Aorta (tissue), 5 donors: ENCODE measurements around the gene RGS17. TPM values are rescaled to one million over a fixed set of nuclear protein-coding genes. Genes with fewer than 3 reads are reported as not detected.

ENCODE experiments used
- ATAC-seq: fragments of 200-7000 bp; cut with Tn5 transposase; one replicate; pipeline ENCODE4 v1.9.1; 2022; ENCODE audit warnings: moderate library complexity; ENCODE audit not compliant: low FRiP score
- DNase-seq, 2 donors: peaks; one replicate each; pipeline ENCODE4 v3.0.0-alpha.2; 2020
- H3K27ac ChIP-seq, 2 donors: one replicate each; pipeline ENCODE4 v1.5.1; 2013; ENCODE audit warnings: low read length in 2 of 2, mild to moderate bottlenecking in 2 of 2, moderate library complexity in 2 of 2, control low read depth in 1 of 2, inconsistent platforms in 1 of 2, low read depth in 1 of 2
- H3K27me3 ChIP-seq, 2 donors: one replicate each; pipeline ENCODE4 v1.6.1; 2013; ENCODE audit warnings: control low read depth in 1 of 2, low read length in 1 of 2, mild to moderate bottlenecking in 1 of 2, moderate library complexity in 1 of 2; ENCODE audit not compliant: insufficient read depth in 2 of 2, control insufficient read depth in 1 of 2
- H3K36me3 ChIP-seq, 2 donors: one replicate each; pipeline ENCODE4 v1.6.1; 2013; ENCODE audit warnings: control low read depth in 1 of 2, low read length in 1 of 2, mild to moderate bottlenecking in 1 of 2; ENCODE audit not compliant: insufficient read depth in 2 of 2, control insufficient read depth in 1 of 2
- H3K4me1 ChIP-seq, 2 donors: one replicate each; pipeline ENCODE4 v1.6.1; 2013; ENCODE audit warnings: low read length in 2 of 2, control low read depth in 1 of 2, mild to moderate bottlenecking in 1 of 2, moderate library complexity in 1 of 2; ENCODE audit not compliant: insufficient read depth in 2 of 2, control insufficient read depth in 1 of 2
- H3K4me3 ChIP-seq, 2 donors: one replicate each; pipeline ENCODE4 v1.5.1; 2013; ENCODE audit warnings: low read length in 2 of 2, control low read depth in 1 of 2, mild to moderate bottlenecking in 1 of 2
- H3K9me3 ChIP-seq: one replicate; pipeline ENCODE4 v1.6.1; 2013; ENCODE audit warnings: mild to moderate bottlenecking, low read length; ENCODE audit not compliant: control insufficient read depth
- WGBS, 2 donors: extraction: QIAGEN DNeasy Blood & Tissue Kit; methylation state at CpG; one replicate each; pipeline ENCODE4 v1.1.7; 2013; 5-methylcytosine and 5-hydroxymethylcytosine counted together
- intact Hi-C, 2 donors: fragments of 100-400 bp; cut with DNase I; formaldehyde crosslinking; loops; one replicate each; pipeline versions ENCODE4 v1.14.2 to v1.15.0; 2022
- polyA plus RNA-seq, 2 donors: library from polyadenylated mRNA; stranded (reverse); fragments of 200-250 nt; gene quantifications; one replicate each; pipeline ENCODE4 v1.2.3, GENCODE V29; 2013
- total RNA-seq, 2 donors: library from RNA; stranded (reverse); fragmentation: NEBNext Ultra II Directional; extraction: Animal tissue kit (Norgen Biotek cat#: 25700); gene quantifications; one replicate each; pipeline ENCODE4 v1.2.1, GENCODE V29; 2021
- donor health status: healthy with polysubstance abuse.
- donor health status: Bipolar disorder and iron deficiency.
- donor health status: DM: no; HTN: no; CAD: no.
- donor health status: DM: no; HTN: no; CAD: no.
- donor health status: DM: yes; HTN: yes; CAD: no.

Gene RGS17
- total and polyA plus RNA-seq, 4 donors, result 2.2 to 3.2 (median 2.5) TPM

DNA sequence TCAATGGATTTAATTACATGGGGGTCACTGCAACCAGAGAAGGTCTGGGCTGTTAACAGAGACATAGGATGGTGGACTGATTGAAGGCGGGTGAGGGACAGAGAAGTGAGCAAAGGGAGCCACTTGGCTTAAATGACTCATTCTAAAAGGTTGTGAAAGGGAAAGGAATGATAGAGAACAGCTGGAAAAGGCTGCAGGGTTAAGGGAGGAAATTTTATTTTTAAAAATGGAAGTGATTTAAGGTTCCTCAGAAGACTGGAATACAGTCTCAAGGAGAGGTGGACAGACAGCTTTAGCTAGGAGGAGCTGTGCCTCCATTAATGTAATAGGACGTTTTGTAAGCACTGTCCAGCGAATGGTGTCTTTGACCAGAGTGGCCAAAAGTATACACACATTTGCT is 46.7 kb downstream of the RGS17 start:
- 65 to 71% methylated on average over 3 of the region's 3 CpGs for WGBS, 2 donors
- no peaks in the 10 kb centered on the region for H3K9me3 ChIP-seq
- H3K36me3 ChIP-seq, result no peaks in the 10 kb centered on the region
- intact Hi-C loops, result no loop called here
- ATAC-seq (no peak), DNase-seq (no peak)
- H3K27ac ChIP-seq, result peak overlapping the region in 1 of 2 donors; percentile 51
- H3K27me3 ChIP-seq, result no peaks in the 10 kb centered on the region
- peaks cover 7 to 10% of the 10 kb centered on the region in 2 donors for H3K4me1 ChIP-seq
- no peak overlapping the region for H3K4me3 ChIP-seq

DNA sequence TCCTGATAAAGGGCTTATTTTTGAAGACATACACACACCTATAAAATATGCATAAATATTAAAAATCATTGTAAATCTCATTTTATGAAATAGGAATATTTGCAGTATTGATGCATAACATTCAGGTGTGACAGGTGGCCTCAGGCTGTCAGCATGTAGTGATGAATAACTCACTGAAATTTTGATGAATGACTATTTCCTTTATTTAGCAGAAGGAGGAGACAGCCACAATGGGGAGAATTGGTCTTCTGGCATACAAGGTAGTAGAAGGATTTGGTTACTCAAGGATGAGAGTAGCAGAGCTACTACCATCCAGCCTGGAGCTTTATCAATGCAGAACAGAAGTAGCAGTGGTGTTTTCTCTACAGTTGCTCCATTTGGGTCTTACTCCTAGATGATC is 47.2 kb downstream of the RGS17 start:
- Histone ChIP-seq H3K9me3 (no peaks in the 10 kb centered on the region), H3K4me1 (peaks cover 7 to 10% of the 10 kb centered on the region in 2 donors), H3K27ac (peak overlapping the region in 1 of 2 donors; percentile 63), H3K4me3 (no peak overlapping the region), H3K27me3 (no peaks in the 10 kb centered on the region), H3K36me3 (no peaks in the 10 kb centered on the region)
- DNase-seq (no peak), ATAC-seq (no peak)
- intact Hi-C loops, result no loop called here

- Histone ChIP-seq H3K27ac (no peak overlapping the region), H3K4me1 (peaks cover 7 to 10% of the 10 kb centered on the region in 2 donors), H3K36me3 (no peaks in the 10 kb centered on the region), H3K4me3 (no peak overlapping the region), H3K9me3 (no peaks in the 10 kb centered on the region), H3K27me3 (no peaks in the 10 kb centered on the region)
- 41 to 44% methylated on average over 2 of the region's 2 CpGs for WGBS, 2 donors
- no peak for ATAC-seq
- no peak for DNase-seq
- intact Hi-C loops, result no loop called here
Measured at GRCh38 chr6:153081914-153082313, 49.2 kb downstream of the RGS17 start.

DNA sequence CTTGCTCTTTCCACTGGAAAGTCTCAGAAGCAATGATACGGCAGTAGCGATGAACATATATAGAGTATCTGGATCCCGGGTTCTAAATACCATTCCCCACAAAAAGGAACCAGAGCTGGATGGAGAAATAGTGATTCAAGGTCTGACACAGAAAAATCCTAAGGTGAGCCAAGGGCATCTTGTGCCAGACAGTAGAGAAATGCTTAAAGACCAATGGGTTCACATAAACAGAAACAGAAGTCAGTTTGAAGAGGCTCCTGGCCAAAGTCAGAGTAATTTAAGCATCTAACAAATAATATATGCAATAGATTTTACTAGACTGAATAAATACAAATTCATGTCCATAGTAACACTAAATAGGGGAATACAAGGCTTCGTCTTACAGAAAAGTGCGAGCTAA is 54.7 kb downstream of the RGS17 start:
- Histone ChIP-seq H3K4me3 (no peak overlapping the region), H3K4me1 (no peaks in the 10 kb centered on the region), H3K27me3 (no peaks in the 10 kb centered on the region), H3K9me3 (no peaks in the 10 kb centered on the region), H3K27ac (no peak overlapping the region), H3K36me3 (no peaks in the 10 kb centered on the region)
- 84 to 94% methylated on average over 5 of the region's 5 CpGs for WGBS, 2 donors
- no peak for DNase-seq
- intact Hi-C loops, result no loop called here
- no peak for ATAC-seq

DNA sequence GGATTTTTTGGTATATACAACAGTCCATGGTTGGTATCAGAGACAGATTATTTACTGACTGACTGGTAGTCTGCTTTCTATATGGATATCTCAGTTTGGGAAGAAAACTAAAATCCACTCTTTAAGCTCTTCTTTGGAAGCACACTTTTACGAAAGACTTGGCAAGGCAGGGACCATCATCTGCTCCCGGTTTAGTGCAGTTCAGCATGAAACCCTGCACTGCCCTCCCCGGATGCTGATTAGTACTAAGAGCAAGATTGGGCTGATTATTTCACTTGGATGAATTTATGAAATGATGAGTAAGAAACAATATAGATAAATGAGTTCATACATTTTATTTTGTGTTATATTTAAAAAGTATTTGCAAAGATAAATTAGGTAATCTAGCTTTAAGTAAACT is 56.3 kb downstream of the RGS17 start:
- no peaks in the 10 kb centered on the region for H3K27me3 ChIP-seq
- no peak for DNase-seq
- no peak overlapping the region for H3K27ac ChIP-seq
- no peaks in the 10 kb centered on the region for H3K9me3 ChIP-seq
- 22 to 30% methylated on average over 3 of the region's 3 CpGs for WGBS, 2 donors
- no peak for ATAC-seq
- intact Hi-C loops, result no loop called here
- H3K36me3 ChIP-seq, result no peaks in the 10 kb centered on the region
- no peak overlapping the region for H3K4me3 ChIP-seq
- H3K4me1 ChIP-seq, result no peaks in the 10 kb centered on the region

GRCh38 chr6:153073841-153074240 is 57.2 kb downstream of the RGS17 start:
- no peaks in the 10 kb centered on the region for H3K4me1 ChIP-seq
- H3K27me3 ChIP-seq, result no peaks in the 10 kb centered on the region
- no peak overlapping the region for H3K4me3 ChIP-seq
- intact Hi-C loops, result no loop called here
- no peaks in the 10 kb centered on the region for H3K36me3 ChIP-seq
- DNase-seq, result no peak
- no peak for ATAC-seq
- no peaks in the 10 kb centered on the region for H3K9me3 ChIP-seq
- no peak overlapping the region for H3K27ac ChIP-seq
- 85 to 87% methylated on average over 4 of the region's 4 CpGs for WGBS, 2 donors

DNA sequence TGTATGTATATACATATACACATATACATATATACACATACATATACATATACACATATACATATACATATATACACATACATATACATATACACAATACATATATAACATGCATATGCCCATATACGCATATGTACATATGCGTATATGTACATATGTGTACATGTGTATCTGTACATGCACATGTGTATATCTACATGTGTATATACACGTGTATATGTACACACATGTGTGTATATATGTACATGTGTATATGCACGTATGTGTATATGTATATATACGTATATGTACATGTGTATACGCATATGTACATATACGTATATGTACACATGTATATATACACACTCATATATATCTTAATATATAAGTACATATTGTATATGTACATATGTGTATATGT is 60.3 kb downstream of the RGS17 start:
- intact Hi-C loops, result no loop called here
- no peak overlapping the region for H3K27ac ChIP-seq
- no peaks in the 10 kb centered on the region for H3K4me1 ChIP-seq
- no peaks in the 10 kb centered on the region for H3K9me3 ChIP-seq
- no peak overlapping the region for H3K4me3 ChIP-seq
- H3K36me3 ChIP-seq, result no peaks in the 10 kb centered on the region
- H3K27me3 ChIP-seq, result no peaks in the 10 kb centered on the region
- WGBS, 2 donors, result 93% methylated on average over 7 of the region's 7 CpGs
- DNase-seq, result no peak
- no peak for ATAC-seq

- intact Hi-C loops, result no loop called here
- ATAC-seq, result no peak
Measured at GRCh38 chr6:153069897-153070296, 61.2 kb downstream of the RGS17 start.

DNA sequence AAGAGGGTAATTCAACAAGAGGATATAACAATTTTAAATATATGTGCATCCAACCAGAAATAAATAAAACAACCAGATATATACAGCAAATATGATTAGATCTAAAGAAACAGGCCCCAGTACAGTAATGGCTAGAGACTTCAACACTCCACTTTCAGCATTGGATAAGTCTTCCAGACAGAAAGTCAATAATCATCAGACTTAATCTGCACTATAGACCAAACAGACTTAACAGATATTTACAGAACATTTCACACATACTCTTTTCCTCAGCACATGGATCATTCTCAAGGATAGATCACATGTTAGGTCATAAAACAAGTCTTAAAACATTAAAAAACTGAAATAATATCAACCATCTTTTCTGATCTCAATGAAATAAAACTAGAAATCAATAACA is 65.9 kb downstream of the RGS17 start:
- no peaks in the 10 kb centered on the region for H3K36me3 ChIP-seq
- no peak overlapping the region for H3K27ac ChIP-seq
- intact Hi-C loops, result no loop called here
- DNase-seq (no peak), ATAC-seq (no peak)
- H3K27me3 ChIP-seq, result no peaks in the 10 kb centered on the region
- H3K9me3 ChIP-seq, result no peaks in the 10 kb centered on the region
- H3K4me3 ChIP-seq, result no peak overlapping the region
- H3K4me1 ChIP-seq, result no peaks in the 10 kb centered on the region

More at GRCh38 chr6:153069897-153070296, 61.2 kb downstream of the RGS17 start:
- Histone ChIP-seq H3K27ac (no peak overlapping the region), H3K4me3 (no peak overlapping the region), H3K4me1 (no peaks in the 10 kb centered on the region), H3K27me3 (no peaks in the 10 kb centered on the region), H3K36me3 (no peaks in the 10 kb centered on the region), H3K9me3 (no peaks in the 10 kb centered on the region)
- DNase-seq, result no peak
